ENCODE data around the gene PLIN4.

The PLIN4 gene

DNA sequence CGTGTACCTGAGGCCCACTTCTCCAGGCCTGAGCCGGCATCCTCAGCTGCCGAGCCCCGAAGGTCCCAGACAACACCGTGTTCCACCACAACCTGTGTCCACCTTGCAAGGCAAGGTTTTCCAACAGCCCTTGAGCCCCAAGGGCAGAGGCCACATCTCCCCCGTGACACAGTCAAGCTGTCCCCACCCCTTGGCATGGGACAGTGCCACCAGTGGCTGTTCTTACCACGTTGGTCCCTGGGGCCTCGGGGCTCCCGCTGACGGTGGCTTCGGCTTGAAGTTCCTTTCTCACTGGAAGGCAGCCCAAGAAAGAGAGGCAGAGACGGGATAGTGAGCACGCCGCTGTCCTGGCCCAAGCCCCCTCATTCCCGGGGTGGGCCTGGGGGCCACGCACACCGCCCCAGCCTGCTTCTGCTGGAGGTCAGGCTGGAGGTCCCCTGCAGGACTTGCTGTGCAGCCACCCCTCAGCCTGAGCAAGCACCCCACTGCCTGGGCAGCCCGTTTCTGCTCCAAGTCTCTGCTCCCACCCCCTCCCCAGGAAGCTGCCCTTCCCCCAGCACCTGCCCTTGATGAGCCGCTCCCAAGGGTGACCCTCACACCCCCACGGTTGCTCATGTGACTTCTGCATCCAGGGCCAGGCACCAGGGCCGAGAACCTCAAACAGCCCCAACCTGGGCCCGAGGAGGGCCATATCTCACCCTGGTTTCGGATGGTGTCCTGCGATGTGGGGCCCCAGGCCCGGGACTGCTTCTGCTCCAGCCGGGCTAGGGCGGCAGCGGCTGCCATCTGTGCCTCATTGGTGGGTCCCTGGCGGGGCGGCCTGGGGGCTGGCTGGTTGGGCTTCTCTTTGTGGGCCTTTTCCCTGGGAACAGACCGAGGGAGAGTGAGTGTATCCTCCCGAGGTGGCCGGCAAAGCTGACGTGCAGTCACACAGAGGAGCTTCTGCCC lies 64.8 kb downstream of the PLIN4 start:
- DNase-seq, result no peak

DNA sequence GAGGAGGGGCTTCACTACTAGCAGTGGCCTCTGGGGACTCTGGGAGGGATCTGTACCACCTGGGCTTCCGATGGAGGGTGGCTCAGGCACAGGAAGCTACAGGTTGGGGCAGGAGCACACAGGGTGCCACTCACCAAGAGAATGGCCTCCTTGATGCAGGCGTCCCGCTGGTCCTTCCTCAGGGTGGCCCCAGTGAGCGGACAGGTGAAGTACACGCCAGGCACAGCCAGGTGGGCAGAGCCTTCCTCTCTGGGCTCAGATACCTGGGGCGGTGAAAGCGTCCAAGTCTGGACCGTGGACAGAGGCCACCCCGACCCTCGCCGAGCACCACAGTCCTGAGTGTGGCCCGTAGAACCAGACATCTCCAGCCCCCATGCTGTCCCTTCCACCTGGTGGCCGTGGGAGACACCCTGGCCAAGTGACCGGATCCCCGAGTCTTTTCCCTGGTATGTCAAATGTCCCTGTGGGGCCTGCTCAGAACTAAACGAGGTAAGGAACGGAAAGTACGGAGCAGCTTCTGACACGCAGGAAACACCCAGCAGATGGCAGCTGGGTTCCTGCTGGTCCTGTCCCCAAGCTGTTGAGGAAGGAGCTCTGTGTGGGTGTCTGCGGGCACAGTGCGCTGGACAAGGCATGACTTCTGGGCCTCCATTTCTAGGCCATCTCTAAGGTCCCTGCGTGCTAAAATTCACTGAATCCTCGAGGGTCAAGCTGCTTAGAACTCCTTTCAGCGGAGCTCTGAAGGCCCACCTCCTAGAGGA lies 65.9 kb downstream of the PLIN4 start:
- no peak for DNase-seq

All from NCI-H1436 treated with DMSO at 0.1 percent for 48 hours (cell line).